ENCODE results near the gene PNPLA1.
A peak's percentile ranks its signal among the peaks of the same experiment; 100 is the strongest.
"Not testable (repeated sequence)": the region's sequence is repeated elsewhere in the genome, so short reads cannot be mapped to it uniquely, and the experiment has no call there.

PNPLA1 gene

DNA sequence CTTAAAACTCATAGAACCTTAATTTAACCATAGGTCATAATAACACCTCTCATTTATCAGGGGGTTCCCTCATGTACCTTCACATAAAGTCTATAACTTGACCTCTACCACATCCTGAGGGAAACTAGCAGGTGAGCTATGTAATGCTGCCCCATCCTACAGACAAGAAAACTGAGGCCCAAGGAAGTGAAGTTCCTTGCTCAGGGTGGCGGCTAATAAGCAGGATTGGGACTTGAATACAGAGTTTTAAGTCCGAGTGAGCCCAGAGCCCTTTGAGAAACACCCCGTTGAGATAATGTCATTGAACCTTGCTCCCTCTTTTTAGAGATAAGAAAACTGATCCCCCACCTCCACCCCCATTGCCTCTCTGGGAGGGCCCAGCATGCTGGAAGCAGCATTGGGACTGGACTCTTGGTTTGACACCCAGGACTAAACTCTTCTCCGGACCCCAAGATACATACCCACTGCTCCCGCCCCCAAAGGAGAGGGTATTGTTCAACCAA is 66.4 kb downstream of the PNPLA1 start:
- H3K9me3 Mint-ChIP-seq: no peaks in the 10 kb centered on the region
- no peak overlapping the region for H3K27ac Mint-ChIP-seq
- peaks cover 28 to 52% of the 10 kb centered on the region in 2 donors for H3K4me1 Mint-ChIP-seq
- no peak overlapping the region for H3K4me3 Mint-ChIP-seq
- no peak for DNase-seq
- H3K36me3 Mint-ChIP-seq: no peaks in the 10 kb centered on the region
- no peak for ATAC-seq (replicated peaks)
- peaks cover 22 to 28% of the 10 kb centered on the region in 2 donors for H3K27me3 Mint-ChIP-seq

DNA sequence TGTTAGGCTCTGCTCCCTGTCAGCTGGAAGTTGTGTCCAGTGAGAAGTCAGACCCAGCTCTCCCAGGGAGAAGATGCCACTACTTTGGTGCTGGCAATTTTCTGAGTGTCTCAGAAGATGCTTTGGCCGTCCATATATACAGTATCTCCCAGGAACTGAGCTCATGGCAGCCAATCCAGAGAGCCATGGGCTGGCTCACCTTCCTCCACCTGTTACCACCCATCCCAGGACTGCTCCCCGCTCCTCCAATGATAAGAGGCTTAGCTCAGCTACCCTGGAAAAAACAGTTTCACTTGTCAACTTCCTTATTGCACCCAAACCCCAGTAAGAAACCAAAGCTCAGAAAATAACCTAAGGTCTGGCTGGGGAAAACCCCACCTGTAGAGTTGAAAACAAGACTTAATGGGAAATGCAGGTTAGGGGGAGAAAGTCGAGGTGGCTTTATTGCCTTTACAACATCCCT is 67.0 kb downstream of the PNPLA1 start, which contains the start of gene BNIP5:
BNIP5 (minus strand) TSS at position 110 of the 463 bp plus-strand sequence. CDS start 6,198 bp downstream, outside the sequence.
- Mint-ChIP-seq H3K9me3 (no peaks in the 10 kb centered on the region), H3K27me3 (peaks cover 22 to 28% of the 10 kb centered on the region in 2 donors), H3K4me1 (peaks cover 28 to 52% of the 10 kb centered on the region in 2 donors), H3K4me3 (no peak within 1 kb of the TSS), H3K36me3 (no peaks in the 10 kb centered on the region), H3K27ac (peak within 1 kb of the TSS; percentile 27)
- ATAC-seq (replicated peaks): peak; percentile 64 to 69
- DNase-seq: peak; percentile 23

DNA sequence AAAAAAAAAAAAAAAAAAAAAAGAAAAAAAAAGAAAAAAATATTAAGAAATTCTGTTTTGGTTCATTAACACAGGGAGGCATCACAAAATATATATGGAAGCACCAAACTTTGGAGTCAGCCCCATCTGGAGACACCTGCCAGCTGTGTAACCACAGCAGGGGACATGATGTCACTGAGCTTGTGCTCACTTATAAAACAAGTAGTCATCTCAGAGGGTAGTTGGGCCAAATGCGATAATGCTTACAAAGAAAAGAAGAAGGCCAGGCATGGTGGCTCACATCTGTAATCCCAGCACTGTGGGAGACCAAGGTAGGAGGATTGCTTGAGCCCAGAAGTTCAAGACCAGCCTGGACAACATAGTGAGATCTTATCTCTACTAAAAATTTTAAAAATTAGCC is 68.0 kb downstream of the PNPLA1 start:
- no peaks in the 10 kb centered on the region for H3K9me3 Mint-ChIP-seq
- no peak overlapping the region for H3K4me3 Mint-ChIP-seq
- H3K4me1 Mint-ChIP-seq: peaks cover 27 to 51% of the 10 kb centered on the region in 2 donors
- DNase-seq: no peak
- peaks cover 17 to 28% of the 10 kb centered on the region in 2 donors for H3K27me3 Mint-ChIP-seq
- no peak overlapping the region for H3K27ac Mint-ChIP-seq
- peak; percentile 25 to 26 for ATAC-seq (replicated peaks)
- no peaks in the 10 kb centered on the region for H3K36me3 Mint-ChIP-seq

DNA sequence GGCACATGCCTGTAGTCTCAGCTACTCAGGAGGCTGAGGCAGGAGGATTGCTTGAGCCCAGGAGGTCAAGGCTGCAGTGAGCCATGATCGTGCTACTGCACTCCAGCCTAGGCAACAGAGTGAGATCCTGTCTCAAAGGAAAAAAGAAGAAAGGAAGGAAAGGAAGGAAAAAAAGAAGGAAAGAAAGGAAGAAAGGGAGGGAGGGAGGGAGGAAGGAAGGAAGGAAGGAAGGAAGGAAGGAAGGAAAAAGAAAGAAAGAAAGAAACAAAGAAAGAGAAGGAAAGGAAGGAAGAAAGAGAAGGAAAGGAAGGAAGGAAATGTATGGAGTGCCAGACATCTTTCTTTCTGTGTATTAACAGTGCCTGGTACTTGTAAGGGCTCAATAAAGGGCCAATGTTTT is 68.4 kb downstream of the PNPLA1 start:
- H3K36me3 Mint-ChIP-seq; H3K4me3 Mint-ChIP-seq; DNase-seq; H3K9me3 Mint-ChIP-seq; ATAC-seq (replicated peaks); H3K27ac Mint-ChIP-seq: not testable (repeated sequence)
- H3K4me1 Mint-ChIP-seq: peaks cover 24 to 47% of the 10 kb centered on the region in 2 donors
- peaks cover 17 to 28% of the 10 kb centered on the region in 2 donors for H3K27me3 Mint-ChIP-seq

DNA sequence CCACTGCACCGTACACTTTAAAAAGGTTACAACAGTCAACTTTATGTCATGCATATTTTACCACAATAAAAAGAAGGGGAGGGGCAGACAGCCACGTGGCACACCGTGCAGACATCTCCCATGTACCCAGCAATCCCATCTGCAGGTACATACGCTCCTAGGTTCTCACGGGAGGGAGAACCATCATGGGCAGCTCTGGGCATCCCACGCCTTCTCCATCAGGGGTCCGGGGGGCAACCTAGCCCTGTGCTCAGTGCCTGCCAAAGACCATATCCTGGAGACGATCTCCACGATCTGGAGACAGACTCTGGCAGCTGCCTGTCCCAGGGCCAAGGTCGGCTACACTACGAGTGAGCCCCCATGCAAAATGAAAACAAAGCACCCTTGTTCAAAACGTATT is 69.3 kb downstream of the PNPLA1 start:
- DNase-seq (no peak), ATAC-seq (replicated peaks) (no peak)
- Mint-ChIP-seq H3K4me1 (peaks cover 24 to 42% of the 10 kb centered on the region in 2 donors), H3K9me3 (no peaks in the 10 kb centered on the region), H3K27ac (no peak overlapping the region), H3K4me3 (no peak overlapping the region), H3K36me3 (no peaks in the 10 kb centered on the region), H3K27me3 (peaks cover 17 to 26% of the 10 kb centered on the region in 2 donors)

DNA sequence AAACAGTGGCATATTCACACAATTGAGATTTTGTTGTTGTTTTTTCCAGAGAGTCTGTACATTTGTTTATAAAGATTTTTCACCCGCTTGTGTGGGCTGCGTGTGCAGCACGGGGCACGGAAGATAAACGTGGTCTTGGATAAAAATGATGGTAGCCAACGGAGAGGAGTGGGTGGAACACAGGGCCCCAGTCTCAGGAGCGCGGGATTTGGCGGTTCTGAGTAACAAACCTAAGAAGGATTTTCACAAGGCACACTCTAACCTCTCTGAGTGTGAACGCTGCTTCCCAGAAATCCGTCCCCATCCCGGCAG is 70.4 kb downstream of the PNPLA1 start:
- DNase-seq: no peak
- Mint-ChIP-seq H3K36me3 (no peaks in the 10 kb centered on the region), H3K27ac (no peak overlapping the region), H3K9me3 (no peaks in the 10 kb centered on the region), H3K4me1 (peaks cover 17 to 33% of the 10 kb centered on the region in 2 donors), H3K27me3 (peaks cover 6 to 14% of the 10 kb centered on the region in 2 donors), H3K4me3 (no peak overlapping the region)
- no peak for ATAC-seq (replicated peaks)

DNA sequence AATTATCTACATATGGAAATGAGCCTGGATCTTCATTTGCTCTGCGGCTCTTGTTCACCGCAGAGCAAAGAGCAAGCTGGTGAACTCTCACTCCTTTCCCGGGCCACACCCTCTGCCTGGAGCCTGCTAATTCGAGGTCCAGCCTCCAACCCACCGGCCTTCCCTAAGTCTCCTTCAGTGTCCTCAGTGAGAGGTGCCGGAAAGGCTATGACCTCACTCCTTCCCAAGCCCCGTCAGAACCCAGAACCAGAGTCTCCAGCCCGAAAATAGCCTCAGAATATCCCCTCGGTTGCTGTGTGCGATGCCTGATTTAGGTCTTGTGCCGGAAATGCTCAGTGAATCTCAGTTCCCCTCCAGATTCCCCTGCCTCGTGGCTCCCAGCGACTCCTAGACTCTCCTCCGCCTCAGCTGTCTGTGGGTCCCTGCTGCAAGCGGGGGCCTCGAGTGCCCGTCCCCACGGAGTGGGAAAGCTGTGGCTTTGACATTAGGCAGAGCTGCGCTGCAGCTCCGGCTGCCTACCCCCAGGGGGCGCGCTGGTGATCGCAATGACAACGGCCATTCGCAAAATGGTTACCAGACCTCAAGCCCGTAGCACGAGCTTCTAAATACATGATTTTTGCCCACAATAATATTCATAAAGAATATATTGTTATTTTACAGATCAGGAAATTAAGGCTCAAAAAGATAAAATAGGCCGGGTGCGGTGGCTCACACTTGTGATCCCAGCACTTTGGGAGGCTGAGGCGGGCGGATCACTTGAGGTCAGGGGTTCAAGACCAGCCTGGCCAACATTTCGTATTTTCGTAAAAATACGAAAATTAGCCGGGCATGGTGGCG is 71.0 kb downstream of the PNPLA1 start:
- ATAC-seq (replicated peaks) (peak; percentile 74 to 81), DNase-seq (peak; percentile 63)
- H3K36me3 Mint-ChIP-seq: no peaks in the 10 kb centered on the region
- no peaks in the 10 kb centered on the region for H3K9me3 Mint-ChIP-seq
- H3K4me3 Mint-ChIP-seq: peak overlapping the region; percentile 57 to 75
- H3K27ac Mint-ChIP-seq: peak overlapping the region; percentile 82
- H3K4me1 Mint-ChIP-seq: peaks cover 16 to 31% of the 10 kb centered on the region in 2 donors
- H3K27me3 Mint-ChIP-seq: peaks cover 5 to 12% of the 10 kb centered on the region in 2 donors

DNA sequence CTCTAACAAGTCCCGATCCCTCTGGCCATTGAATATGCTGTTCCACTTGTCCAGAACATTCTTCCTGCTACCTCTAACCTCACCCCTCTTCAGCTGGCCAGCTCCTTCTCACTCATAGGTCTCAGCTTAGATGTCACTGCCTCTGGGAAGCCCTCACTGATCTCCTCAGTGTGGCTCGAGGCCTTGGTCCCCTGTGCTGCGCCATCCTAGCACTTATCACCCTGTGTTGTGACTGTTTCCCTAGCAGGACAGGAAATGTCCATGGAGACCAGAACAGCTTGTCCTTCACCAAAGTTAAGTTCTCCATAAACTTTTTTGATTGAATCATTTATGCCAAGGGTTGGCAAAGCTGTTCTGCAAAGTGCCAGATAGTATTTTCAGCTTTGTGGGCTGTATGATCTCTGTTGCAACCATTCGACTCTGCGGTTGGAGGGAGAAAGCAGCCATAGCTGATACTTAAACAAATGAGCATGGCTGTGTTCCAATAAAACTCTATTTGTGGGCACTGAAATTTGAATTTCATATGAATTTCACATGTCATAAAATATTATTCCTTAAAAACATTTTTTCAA is 73.3 kb downstream of the PNPLA1 start:
- H3K9me3 Mint-ChIP-seq: no peaks in the 10 kb centered on the region
- no peak for ATAC-seq (replicated peaks)
- no peak for DNase-seq
- H3K4me3 Mint-ChIP-seq: no peak overlapping the region
- no peak overlapping the region for H3K27ac Mint-ChIP-seq
- H3K36me3 Mint-ChIP-seq: no peaks in the 10 kb centered on the region
- peaks cover 5 to 12% of the 10 kb centered on the region in 2 donors for H3K27me3 Mint-ChIP-seq
- H3K4me1 Mint-ChIP-seq: peaks cover 7 to 18% of the 10 kb centered on the region in 2 donors

DNA sequence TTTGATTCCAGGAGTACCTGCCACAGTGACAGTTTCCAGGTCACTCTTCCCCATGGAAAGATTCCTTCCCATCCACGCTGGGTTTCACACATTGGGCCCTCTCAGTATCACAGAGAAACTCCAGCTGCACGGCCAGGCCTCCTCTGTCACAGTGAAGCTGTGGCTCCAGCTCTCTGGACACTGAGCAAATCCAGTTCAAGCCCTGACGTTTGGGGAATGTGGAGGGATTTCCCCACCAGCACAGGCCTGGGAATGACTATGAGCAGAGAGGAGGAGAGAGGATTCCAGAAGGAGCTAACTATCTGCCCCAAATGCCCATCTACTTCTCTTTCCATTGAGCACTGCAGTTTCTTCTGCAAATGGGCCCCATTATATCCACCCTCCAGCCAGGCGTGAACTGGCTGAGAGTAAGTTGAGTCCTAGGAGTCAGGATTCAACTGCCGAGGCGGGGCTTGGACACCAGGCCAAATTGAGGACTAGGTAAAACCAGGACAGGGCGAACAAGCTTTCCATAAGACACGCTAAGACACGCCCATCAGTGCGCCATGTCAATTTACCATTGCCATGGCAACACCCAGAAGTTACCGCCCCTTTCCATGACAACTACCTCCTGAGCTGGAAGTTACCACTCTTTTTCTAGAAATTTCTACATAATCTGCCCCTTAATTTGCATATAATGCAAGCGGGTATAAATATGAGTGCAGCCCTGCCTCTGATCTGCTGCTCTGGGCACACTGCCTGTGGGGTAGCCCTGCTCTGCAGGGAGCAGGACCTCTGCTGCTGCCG is 76.0 kb downstream of the PNPLA1 start:
- no peak overlapping the region for H3K4me3 Mint-ChIP-seq
- H3K36me3 Mint-ChIP-seq: no peaks in the 10 kb centered on the region
- H3K27me3 Mint-ChIP-seq: peaks cover 1 to 2% of the 10 kb centered on the region in 2 donors
- H3K9me3 Mint-ChIP-seq: no peaks in the 10 kb centered on the region
- peaks cover 7 to 13% of the 10 kb centered on the region in 2 donors for H3K4me1 Mint-ChIP-seq
- DNase-seq: no peak
- ATAC-seq (replicated peaks): no peak
- H3K27ac Mint-ChIP-seq: no peak overlapping the region

DNA sequence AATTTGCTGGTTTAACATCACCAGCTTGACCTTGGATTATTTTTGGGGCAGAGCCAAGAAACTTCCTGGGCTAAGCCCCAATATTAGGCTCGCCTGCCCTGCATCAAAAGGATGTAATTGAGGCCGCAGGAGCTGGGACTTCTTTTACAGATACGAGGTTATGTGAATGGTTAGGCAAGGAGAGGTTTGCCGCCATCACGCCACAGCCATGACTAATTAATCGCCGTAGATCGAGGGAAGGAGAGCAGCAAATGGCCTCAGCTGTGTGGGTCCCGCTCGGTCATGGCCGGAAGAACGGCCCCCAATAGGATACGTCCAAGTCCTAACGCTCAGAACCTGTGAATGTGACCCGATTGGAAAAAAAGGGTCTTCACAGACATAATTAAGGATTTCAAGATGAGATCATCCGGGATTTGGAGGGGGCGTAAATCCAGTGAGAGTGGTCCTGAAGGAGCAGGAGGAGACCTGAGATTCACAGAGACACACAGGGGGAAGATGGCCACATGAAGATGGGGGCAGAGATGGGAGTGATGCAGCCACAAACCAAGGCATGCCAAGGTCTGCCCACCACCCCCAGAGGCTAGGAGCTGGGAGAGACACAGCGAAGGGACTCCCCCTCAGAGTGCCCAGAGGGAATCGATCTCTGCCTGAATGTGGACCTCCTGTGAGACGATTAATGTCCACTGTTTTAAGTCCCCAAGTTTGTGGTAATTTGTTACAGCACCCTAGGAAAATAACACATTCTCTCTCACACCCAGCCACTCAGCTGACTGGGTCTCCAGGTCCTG is 76.8 kb downstream of the PNPLA1 start:
- no peaks in the 10 kb centered on the region for H3K27me3 Mint-ChIP-seq
- H3K27ac Mint-ChIP-seq: no peak overlapping the region
- H3K9me3 Mint-ChIP-seq: no peaks in the 10 kb centered on the region
- no peak overlapping the region for H3K4me3 Mint-ChIP-seq
- DNase-seq (no peak), ATAC-seq (replicated peaks) (no peak)
- H3K36me3 Mint-ChIP-seq: no peaks in the 10 kb centered on the region
- H3K4me1 Mint-ChIP-seq: peaks cover 7 to 11% of the 10 kb centered on the region in 2 donors

DNA sequence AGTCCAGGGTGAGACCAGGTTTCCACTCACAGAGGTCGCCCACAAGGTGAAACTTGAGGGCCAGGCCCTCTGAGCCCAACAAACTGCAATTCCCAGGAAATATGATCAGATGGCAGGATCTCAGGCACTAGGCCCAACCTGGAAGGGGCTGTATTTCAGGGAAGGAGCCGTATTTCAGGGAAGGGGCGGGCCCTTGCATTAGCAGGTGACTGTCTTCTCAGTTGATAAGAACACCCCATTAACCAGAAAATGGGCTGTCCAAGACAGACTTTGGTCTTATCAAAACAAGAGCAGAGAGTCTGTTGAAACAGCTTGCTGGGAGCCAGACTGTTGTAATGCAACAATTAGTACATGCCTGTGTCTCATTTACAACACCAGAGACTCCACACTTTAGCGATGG is 77.8 kb downstream of the PNPLA1 start:
- no peak overlapping the region for H3K4me3 Mint-ChIP-seq
- no peaks in the 10 kb centered on the region for H3K27me3 Mint-ChIP-seq
- no peaks in the 10 kb centered on the region for H3K36me3 Mint-ChIP-seq
- ATAC-seq (replicated peaks) (no peak), DNase-seq (no peak)
- no peak overlapping the region for H3K27ac Mint-ChIP-seq
- H3K9me3 Mint-ChIP-seq: no peaks in the 10 kb centered on the region
- H3K4me1 Mint-ChIP-seq: peaks cover 7 to 11% of the 10 kb centered on the region in 2 donors

DNA sequence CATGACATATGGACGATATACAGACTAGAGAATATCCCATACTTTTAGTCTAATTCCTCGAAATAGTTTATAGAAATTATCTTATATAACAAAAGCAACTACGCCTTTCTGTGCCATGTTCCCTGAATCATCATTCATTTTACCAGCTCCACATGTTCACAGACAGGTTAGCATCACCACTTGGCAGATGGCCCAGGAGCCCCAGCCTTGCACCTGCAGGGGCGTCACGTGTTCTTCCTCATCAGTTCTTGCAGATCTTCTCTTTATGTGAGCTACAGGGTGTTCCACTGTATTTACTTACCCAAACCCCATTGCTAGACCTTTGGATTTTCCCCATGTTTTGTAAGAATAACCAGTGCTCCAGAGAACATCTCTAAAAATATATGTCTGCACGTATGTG is 79.4 kb downstream of the PNPLA1 start:
- H3K27me3 Mint-ChIP-seq: no peaks in the 10 kb centered on the region
- H3K9me3 Mint-ChIP-seq: peaks cover 0 to 3% of the 10 kb centered on the region in 2 donors
- DNase-seq (no peak), ATAC-seq (replicated peaks) (peak; percentile 33 to 42)
- H3K4me1 Mint-ChIP-seq: peaks cover 7 to 11% of the 10 kb centered on the region in 2 donors
- no peak overlapping the region for H3K27ac Mint-ChIP-seq
- no peak overlapping the region for H3K4me3 Mint-ChIP-seq
- H3K36me3 Mint-ChIP-seq: no peaks in the 10 kb centered on the region

DNA sequence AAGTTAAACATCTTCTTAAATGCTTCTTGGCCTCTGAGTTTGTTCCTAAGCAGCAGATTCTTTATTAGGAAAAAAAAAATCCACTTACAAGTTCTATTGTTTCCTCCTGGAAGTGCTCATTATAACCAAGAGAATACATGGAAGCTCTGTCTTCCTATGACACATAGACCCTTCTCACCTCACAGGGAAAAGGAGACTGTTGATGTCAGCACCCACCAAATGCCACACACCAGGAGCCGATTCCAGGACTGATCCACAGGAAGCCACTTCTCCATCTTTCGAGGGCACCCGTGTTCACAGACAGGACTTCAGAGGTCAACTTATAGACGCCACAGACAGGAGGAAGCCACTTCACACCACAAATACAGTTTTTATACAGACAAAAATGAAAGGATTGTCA is 80.2 kb downstream of the PNPLA1 start:
- Mint-ChIP-seq H3K4me3 (no peak overlapping the region), H3K27me3 (peaks cover 0 to under 1% of the 10 kb centered on the region in 2 donors), H3K4me1 (peaks cover 7 to 11% of the 10 kb centered on the region in 2 donors), H3K9me3 (peaks cover 0 to 3% of the 10 kb centered on the region in 2 donors), H3K36me3 (no peaks in the 10 kb centered on the region), H3K27ac (no peak overlapping the region)
- ATAC-seq (replicated peaks): no peak
- DNase-seq: no peak

Data from stimulated activated naive B cell treated with anti-CD40 and anti-IgM and Interleukin-4, amounts not matched to agents 10 μg/mL and 1 μg/mL and 100 μg/mL, for 72 hours (primary cell).